ENCODE results near the gene KRTAP10-8. TPM values are rescaled to one million over a fixed set of nuclear protein-coding genes. Genes with fewer than 3 reads are reported as not detected.
"Not testable (repeated sequence)": the region's sequence is repeated elsewhere in the genome, so short reads cannot be mapped to it uniquely, and the experiment has no call there.

Gene KRTAP10-8
- total and polyA plus RNA-seq, 3 experiments from 2014 or later, result not detected

DNA sequence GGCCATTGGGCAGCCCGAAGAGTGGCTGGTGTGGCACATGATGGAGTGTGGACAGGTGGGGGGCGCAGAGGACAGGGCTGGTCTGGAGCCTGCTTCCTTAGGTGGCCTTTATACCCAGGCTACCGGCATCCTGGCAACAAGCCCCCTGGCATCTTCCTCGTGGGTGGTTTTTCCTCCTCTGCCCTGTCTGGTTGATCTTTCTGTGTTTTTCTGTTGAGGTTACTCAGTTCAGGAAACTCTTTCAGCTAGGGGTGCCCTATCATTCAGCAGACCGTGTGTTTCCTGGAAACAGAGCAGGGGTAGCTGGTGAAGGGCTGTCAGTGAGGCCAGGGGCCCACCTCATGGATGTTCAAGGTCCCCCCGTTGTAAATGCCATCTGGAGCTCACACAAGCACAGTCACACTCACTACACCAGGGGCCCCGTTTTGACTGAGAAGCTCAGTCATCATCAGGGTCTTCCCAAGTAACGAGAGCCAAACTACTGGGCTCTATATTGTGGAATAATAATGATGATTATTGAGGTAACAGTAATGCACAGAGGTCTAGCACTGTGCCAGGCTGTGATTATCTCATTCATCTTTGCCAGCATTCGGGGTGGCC is 42.8 kb downstream of the KRTAP10-8 start, which contains the start of gene KRTAP12-4:
KRTAP12-4 (minus strand) TSS at position 84 of the 600 bp plus-strand sequence; CDS start at position 39, 45 bp downstream.
- Mint-ChIP-seq H3K27ac (peak within 1 kb of the TSS; percentile 84 to 98 (median 95)), H3K4me3 (peak within 1 kb of the TSS; percentile 64 to 79 (median 71)), H3K4me1 (peaks cover 59 to 74% (median 70%) of the 10 kb centered on the region in 3 donors)

DNA sequence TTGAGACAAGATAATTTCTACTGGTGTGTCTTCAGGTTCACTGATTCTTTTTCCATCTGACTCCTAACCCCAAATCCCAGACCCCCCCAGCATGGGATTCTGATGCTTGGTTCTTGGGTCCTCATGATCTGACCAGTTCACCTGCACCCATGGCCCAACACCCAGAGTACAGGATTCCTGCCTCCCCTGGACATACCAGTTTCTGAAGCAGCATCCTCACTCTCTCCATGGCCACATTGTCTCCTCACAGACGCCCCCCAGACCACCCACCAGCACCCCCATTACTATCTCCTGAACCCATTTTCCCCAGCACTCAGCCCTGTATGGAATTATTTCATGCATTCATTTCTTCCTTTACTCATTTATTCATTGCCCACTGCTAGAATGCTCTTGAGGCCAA is 45.0 kb downstream of the KRTAP10-8 start:
- POLR2A ChIA-PET, result interaction anchor here (0.7 to 1.8 kb wide), 6 partner anchors 12 to 145 kb away, joined by 3 to 23 read pairs (median 4); partner anchors contain the start of gene UBE2G2

More for the DNA sequence above, 42.8 kb downstream of the KRTAP10-8 start, which contains the start of gene KRTAP12-4:
- H3K27me3 Mint-ChIP-seq, result peaks cover 0 to 4% of the 10 kb centered on the region in 2 donors
- Histone ChIP-seq H3K36me3 (ENCODE audit: insufficient read depth, low read length) (no peaks in the 10 kb centered on the region), H3K4me3 (ENCODE audit: low read length) (no peak within 1 kb of the TSS), H3K27me3 (ENCODE audit: insufficient read depth, low read length, poor library complexity, severe bottlenecking) (no peaks in the 10 kb centered on the region), H3K4me1 (ENCODE audit: insufficient read depth, low read length) (peaks cover 63% of the 10 kb centered on the region), H3K27ac (ENCODE audit: low read depth, low read length) (no peak within 1 kb of the TSS), H3K9me3 (ENCODE audit: low read length) (peaks cover 9% of the 10 kb centered on the region)
- peaks cover 11 to 25% (median 14%) of the 10 kb centered on the region in 5 donors for H3K9me3 Mint-ChIP-seq
- ChIA-PET CTCF (interaction anchor here (0.9 to 1.1 kb wide), 2 partner anchors 88 to 144 kb away, joined by 3 read pairs; no protein-coding TSS in a partner anchor), POLR2A (interaction anchor here (0.8 kb wide), 1 partner anchor 27 kb away, joined by 3 read pairs; no protein-coding TSS in a partner anchor)
- DNase-seq, result peak in 1 of 5 donors; percentile 64
- peaks cover 3 to 14% (median 13%) of the 10 kb centered on the region in 3 donors for H3K36me3 Mint-ChIP-seq

DNA sequence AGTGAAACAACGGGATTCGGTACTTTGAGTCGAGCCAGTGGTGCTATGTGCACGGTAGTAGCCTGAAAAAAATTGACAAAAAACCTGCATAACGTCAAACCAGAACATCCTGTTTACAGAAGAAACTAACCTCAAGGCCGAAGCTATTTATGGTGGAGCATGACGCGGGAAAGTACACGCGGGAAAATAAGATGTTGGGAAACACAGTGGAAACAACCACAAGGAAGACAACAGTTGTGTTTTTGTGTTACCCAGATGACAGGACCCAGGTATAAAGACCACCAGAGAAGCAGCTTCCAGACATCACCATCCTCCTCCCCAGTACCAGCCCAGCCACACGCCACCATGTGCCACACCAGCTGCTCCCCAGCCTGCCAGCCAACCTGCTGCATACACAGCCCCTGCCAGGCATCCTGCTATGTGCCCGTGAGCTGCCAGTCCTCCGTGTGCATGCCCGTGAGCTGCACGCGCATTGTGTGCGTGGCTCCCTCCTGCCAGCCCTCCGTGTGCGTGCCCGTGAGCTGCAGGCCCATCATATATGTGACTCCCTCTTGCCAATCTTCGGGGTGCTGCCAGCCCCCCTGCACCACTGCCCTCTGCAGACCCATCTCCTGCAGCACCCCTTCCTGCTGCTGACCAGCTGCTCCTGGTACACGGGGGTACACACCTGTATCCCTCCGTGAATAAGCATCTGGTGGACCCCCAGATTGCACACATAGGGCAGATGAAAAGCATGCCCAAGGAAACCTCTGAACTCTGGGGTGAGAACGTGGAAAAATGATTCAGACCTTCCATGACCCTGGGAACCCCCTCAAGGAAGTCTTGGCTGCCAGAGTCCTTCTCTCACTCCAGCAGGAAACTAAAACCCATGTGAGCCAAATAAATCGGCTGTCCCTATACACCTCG is 46.0 kb downstream of the KRTAP10-8 start, which contains the start of gene KRTAP12-3:
KRTAP12-3 (plus strand) TSS at position 298 of the 906 bp plus-strand sequence; CDS start at position 346, 48 bp downstream.
- Histone ChIP-seq H3K4me1 (ENCODE audit: insufficient read depth, low read length) (peaks cover 68% of the 10 kb centered on the region), H3K27me3 (ENCODE audit: insufficient read depth, low read length, poor library complexity, severe bottlenecking) (no peaks in the 10 kb centered on the region), H3K4me3 (ENCODE audit: low read length) (peak within 1 kb of the TSS; percentile 49), H3K9me3 (ENCODE audit: low read length) (peaks cover 9% of the 10 kb centered on the region), H3K27ac (ENCODE audit: low read depth, low read length) (peak within 1 kb of the TSS; percentile 67), H3K36me3 (ENCODE audit: insufficient read depth, low read length) (no peaks in the 10 kb centered on the region)
- Mint-ChIP-seq H3K27ac (peak within 1 kb of the TSS; percentile 91 to 99 (median 96)), H3K4me1 (peaks cover 67 to 74% (median 72%) of the 10 kb centered on the region in 3 donors), H3K36me3 (peaks cover 8 to 18% (median 13%) of the 10 kb centered on the region in 3 donors), H3K27me3 (peaks cover 0 to 6% of the 10 kb centered on the region in 2 donors), H3K9me3 (peaks cover 11 to 31% (median 16%) of the 10 kb centered on the region in 5 donors), H3K4me3 (peak within 1 kb of the TSS; percentile 37 to 85 (median 71))
- ChIA-PET CTCF (interaction anchor here (0.7 to 2.1 kb wide), 11 partner anchors 9 to 148 kb away, joined by 3 to 11 read pairs (median 3); partner anchors contain the start of gene KRTAP12-1), POLR2A (interaction anchor here (0.6 to 1.8 kb wide), 11 partner anchors 13 to 269 kb away, joined by 3 to 23 read pairs (median 3); partner anchors contain the start of gene UBE2G2)
- DNase-seq, result peak; percentile 48 to 91 (median 83)

More for the DNA sequence above, 45.0 kb downstream of the KRTAP10-8 start:
- peaks cover 4 to 18% (median 13%) of the 10 kb centered on the region in 3 donors for H3K36me3 Mint-ChIP-seq
- peaks cover 0 to 4% of the 10 kb centered on the region in 2 donors for H3K27me3 Mint-ChIP-seq
- CTCF ChIA-PET, result interaction anchor here (0.7 to 2.1 kb wide), 8 partner anchors 27 to 146 kb away, joined by 3 to 11 read pairs (median 4); no protein-coding TSS in a partner anchor
- Histone ChIP-seq H3K4me1 (ENCODE audit: insufficient read depth, low read length) (peaks cover 68% of the 10 kb centered on the region), H3K4me3 (ENCODE audit: low read length) (peak overlapping the region; percentile 49), H3K27me3 (ENCODE audit: insufficient read depth, low read length, poor library complexity, severe bottlenecking) (no peaks in the 10 kb centered on the region), H3K27ac (ENCODE audit: low read depth, low read length) (peak overlapping the region; percentile 67), H3K9me3 (ENCODE audit: low read length) (peaks cover 9% of the 10 kb centered on the region), H3K36me3 (ENCODE audit: insufficient read depth, low read length) (no peaks in the 10 kb centered on the region)
- H3K4me3 Mint-ChIP-seq, result peak overlapping the region; percentile 37 to 85 (median 67)
- DNase-seq, result no peak
- peaks cover 67 to 77% (median 72%) of the 10 kb centered on the region in 3 donors for H3K4me1 Mint-ChIP-seq
- peaks cover 11 to 25% (median 15%) of the 10 kb centered on the region in 5 donors for H3K9me3 Mint-ChIP-seq
- peak overlapping the region; percentile 91 to 99 (median 96) for H3K27ac Mint-ChIP-seq

DNA sequence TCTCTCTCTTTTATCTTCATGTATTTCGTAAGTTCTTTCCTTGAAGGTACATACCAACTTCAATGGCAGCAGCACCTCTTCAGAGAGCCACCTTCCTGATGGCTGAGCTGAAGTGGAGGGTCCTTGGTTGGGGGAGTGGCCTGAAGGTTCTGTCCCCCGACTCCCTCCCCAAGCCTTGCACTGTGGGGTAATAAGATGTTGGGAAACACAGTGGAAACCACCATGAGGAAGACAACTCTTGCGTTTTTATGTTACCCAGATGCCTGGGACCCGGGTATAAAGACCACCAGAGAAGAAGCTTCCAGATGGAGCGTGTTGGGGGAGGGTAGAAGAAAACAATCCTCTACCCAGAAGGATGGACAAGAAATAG is 46.6 kb downstream of the KRTAP10-8 start:
- H3K27ac ChIP-seq (ENCODE audit: low read depth, low read length), result peak overlapping the region; percentile 67
- Mint-ChIP-seq H3K27ac (peak overlapping the region; percentile 91 to 99 (median 96)), H3K4me1 (peaks cover 63 to 68% (median 66%) of the 10 kb centered on the region in 3 donors), H3K27me3 (peaks cover 0 to 6% of the 10 kb centered on the region in 2 donors), H3K4me3 (peak overlapping the region; percentile 37 to 85 (median 71)), H3K36me3 (peaks cover 8 to 18% (median 13%) of the 10 kb centered on the region in 3 donors), H3K9me3 (peaks cover 11 to 33% (median 18%) of the 10 kb centered on the region in 5 donors)
- H3K4me3 ChIP-seq (ENCODE audit: low read length), result peak overlapping the region; percentile 38
- ChIA-PET POLR2A (interaction anchor here (1.7 to 1.8 kb wide), 2 partner anchors 40 to 143 kb away, joined by 4 to 23 read pairs; partner anchors contain the start of gene UBE2G2), CTCF (interaction anchor here (0.9 to 2.1 kb wide), 8 partner anchors 9 to 148 kb away, joined by 3 to 11 read pairs (median 4); partner anchors contain the start of gene KRTAP12-1)
- H3K4me1 ChIP-seq (ENCODE audit: insufficient read depth, low read length), result peaks cover 64% of the 10 kb centered on the region
- no peaks in the 10 kb centered on the region for H3K27me3 ChIP-seq (ENCODE audit: insufficient read depth, low read length, poor library complexity, severe bottlenecking)
- H3K36me3 ChIP-seq (ENCODE audit: insufficient read depth, low read length), result no peaks in the 10 kb centered on the region
- H3K9me3 ChIP-seq (ENCODE audit: low read length), result peaks cover 9% of the 10 kb centered on the region
- DNase-seq, result no peak

DNA sequence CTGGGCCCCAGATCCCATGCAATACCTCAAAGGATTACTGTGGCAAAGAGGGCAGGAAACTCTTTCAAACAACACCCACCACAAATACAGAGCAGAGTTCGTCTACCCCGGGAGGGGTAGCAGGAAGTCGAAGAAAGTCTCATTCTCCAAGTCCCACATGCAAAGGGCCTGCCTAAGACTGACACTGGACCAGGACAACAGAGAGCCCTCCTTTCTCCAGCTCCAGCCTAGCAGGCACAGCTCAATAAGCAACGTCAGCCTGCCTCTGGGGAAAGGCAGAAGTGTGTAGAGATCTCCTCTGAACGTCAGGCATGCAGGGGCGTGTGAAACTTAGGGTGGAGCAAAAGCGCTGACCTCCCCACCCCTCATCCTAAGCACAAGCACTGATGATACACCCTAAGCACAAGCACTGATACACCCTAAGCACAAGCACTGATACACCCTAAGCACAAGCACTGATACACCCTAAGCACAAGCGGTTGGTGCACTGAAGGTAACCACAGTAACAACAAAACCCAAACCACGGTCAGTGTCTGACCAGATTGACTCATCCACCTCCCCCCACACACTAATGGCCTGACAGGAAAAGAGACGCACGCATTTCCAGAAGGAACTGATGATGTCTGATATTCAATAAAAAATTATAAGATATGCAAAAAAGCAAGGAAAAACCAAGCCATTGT is 47.2 kb downstream of the KRTAP10-8 start:
- H3K9me3 Mint-ChIP-seq, result peaks cover 8 to 31% (median 22%) of the 10 kb centered on the region in 5 donors
- Histone ChIP-seq H3K27me3 (ENCODE audit: insufficient read depth, low read length, poor library complexity, severe bottlenecking) (no peaks in the 10 kb centered on the region), H3K9me3 (ENCODE audit: low read length) (peaks cover 9% of the 10 kb centered on the region), H3K36me3 (ENCODE audit: insufficient read depth, low read length) (no peaks in the 10 kb centered on the region), H3K4me1 (ENCODE audit: insufficient read depth, low read length) (peaks cover 59% of the 10 kb centered on the region), H3K4me3 (ENCODE audit: low read length) (peak overlapping the region; percentile 38), H3K27ac (ENCODE audit: low read depth, low read length) (peak overlapping the region; percentile 67)
- peaks cover 8 to 22% (median 13%) of the 10 kb centered on the region in 3 donors for H3K36me3 Mint-ChIP-seq
- ChIA-PET CTCF (interaction anchor here (0.9 to 2.1 kb wide), 4 partner anchors 10 to 149 kb away, joined by 3 to 7 read pairs (median 5); no protein-coding TSS in a partner anchor), POLR2A (interaction anchor here (1.8 kb wide), 1 partner anchor 40 kb away, joined by 23 read pairs; no protein-coding TSS in a partner anchor)
- peak in 2 of 5 donors; percentile 45 to 62 for DNase-seq
- H3K27ac Mint-ChIP-seq, result peak overlapping the region; percentile 91 to 99 (median 96)
- H3K4me3 Mint-ChIP-seq, result peak overlapping the region; percentile 37 to 85 (median 71)
- peaks cover 58 to 63% (median 60%) of the 10 kb centered on the region in 3 donors for H3K4me1 Mint-ChIP-seq
- peaks cover 0 to 6% of the 10 kb centered on the region in 2 donors for H3K27me3 Mint-ChIP-seq

DNA sequence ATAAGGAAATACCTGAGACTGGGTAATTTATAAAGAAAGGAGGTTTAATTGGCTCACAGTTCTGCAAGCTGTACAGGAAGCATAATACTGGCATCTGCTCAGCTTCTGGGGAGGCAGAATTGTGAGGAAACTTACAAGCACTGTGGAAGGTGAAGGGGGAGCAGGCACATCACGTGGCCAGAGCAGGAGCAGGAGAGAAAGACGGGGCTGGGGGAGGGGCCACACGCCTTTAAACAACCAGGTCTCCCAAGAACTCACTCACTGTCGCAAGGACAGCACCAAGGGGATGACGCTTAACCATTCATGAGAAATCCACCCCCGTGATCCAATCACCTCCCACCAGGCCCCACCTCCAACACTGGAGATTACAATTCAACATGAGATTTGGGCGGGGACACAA is 49.7 kb downstream of the KRTAP10-8 start:
- H3K9me3 Mint-ChIP-seq, result peaks cover 4 to 22% (median 12%) of the 10 kb centered on the region in 5 donors
- H3K4me1 ChIP-seq (ENCODE audit: insufficient read depth, low read length), result peaks cover 34% of the 10 kb centered on the region
- H3K27ac Mint-ChIP-seq, result peak overlapping the region in 1 of 8 donors; percentile 6
- POLR2A ChIA-PET; H3K27me3 ChIP-seq (ENCODE audit: insufficient read depth, low read length, poor library complexity, severe bottlenecking); H3K27me3 Mint-ChIP-seq; H3K4me3 ChIP-seq (ENCODE audit: low read length); H3K36me3 ChIP-seq (ENCODE audit: insufficient read depth, low read length); H3K27ac ChIP-seq (ENCODE audit: low read depth, low read length); H3K9me3 ChIP-seq (ENCODE audit: low read length); CTCF ChIA-PET; H3K4me3 Mint-ChIP-seq; DNase-seq: not testable (repeated sequence)
- H3K36me3 Mint-ChIP-seq, result peaks cover 7 to 20% (median 8%) of the 10 kb centered on the region in 3 donors
- H3K4me1 Mint-ChIP-seq, result peaks cover 38 to 39% (median 38%) of the 10 kb centered on the region in 3 donors

Data from CD8-positive, alpha-beta memory T cell (primary cell).